Measurements from ENCODE around the gene HSF2BP. TPM values are rescaled to one million over a fixed set of nuclear protein-coding genes. Genes with fewer than 3 reads are reported as not detected.
A peak's percentile ranks its signal among the peaks of the same experiment; 100 is the strongest.

The HSF2BP gene
- total and polyA plus RNA-seq, 8 donors, result 0.11 to 0.32 (median 0.22) TPM

DNA sequence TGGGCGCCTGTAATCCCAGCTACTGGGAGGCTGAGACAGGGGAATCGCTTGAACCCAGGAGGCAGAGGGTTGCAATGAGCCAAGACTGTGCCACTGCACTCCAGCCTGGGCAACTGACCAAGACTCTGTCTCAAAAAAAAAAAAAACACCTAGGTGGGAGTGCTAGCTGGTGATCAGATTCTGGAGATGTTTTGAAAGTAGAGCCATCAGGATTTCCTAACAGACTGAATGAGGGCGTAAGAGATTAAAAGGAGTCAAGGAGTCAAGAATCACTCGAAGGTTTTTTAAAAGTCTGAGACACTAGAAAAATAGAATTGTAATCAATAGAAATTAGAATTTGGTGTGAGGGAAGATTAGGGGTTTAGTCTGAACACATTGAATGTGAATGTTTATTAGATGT lies 73.8 kb downstream of the HSF2BP start:
- ATAC-seq, result peak in 3 of 4 donors; percentile 8 to 20 (median 10)

DNA sequence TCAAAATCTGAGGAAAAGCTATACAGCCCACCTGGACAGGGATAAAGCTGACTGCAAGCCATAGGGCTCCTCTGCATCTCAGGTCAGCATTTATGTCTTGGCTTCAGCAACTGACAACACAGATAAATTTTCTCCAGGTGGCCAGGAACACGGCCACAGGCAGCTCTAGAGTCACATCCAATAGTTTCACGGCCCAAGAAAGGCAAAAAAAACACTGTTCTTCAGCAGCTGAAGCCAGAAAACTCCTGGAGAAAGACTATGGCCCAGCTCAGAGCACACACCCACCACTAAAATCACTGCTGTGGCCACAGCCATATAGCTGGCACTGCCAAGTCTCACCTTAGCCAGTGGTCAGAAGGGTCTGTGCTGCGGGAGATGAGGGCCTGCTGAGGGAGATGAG lies 77.8 kb downstream of the HSF2BP start:
- FAIRE-seq, result no peak
- intact Hi-C loops (cut with DNase I), result no loop called here

More for the DNA sequence above, 73.8 kb downstream of the HSF2BP start:
- Histone ChIP-seq H3K9me3 (no peaks in the 10 kb centered on the region), H3K4me1 (peaks cover 5 to 16% (median 5%) of the 10 kb centered on the region in 3 donors), H3K4me3 (no peak overlapping the region), H3K36me3 (no peaks in the 10 kb centered on the region), H3K27ac (peak overlapping the region; percentile 23 to 72 (median 48)), H3K27me3 (no peaks in the 10 kb centered on the region)
- intact Hi-C loops (cut with DNase I), result no loop called here
- no peak for FAIRE-seq
- 84 to 88% methylated on average over 4 of the region's 4 CpGs for WGBS, 2 donors
- TF ChIP-seq CTCF (IDR thresholded peaks at IDR 0.05), result no peak
- no peak for DNase-seq

GRCh38 chr21:43578677-43579303 lies 80.5 kb downstream of the HSF2BP start:
- Histone ChIP-seq H3K9me3 (no peaks in the 10 kb centered on the region), H3K4me1 (no peaks in the 10 kb centered on the region), H3K27me3 (no peaks in the 10 kb centered on the region), H3K4me3 (no peak overlapping the region), H3K36me3 (no peaks in the 10 kb centered on the region), H3K27ac (no peak overlapping the region)
- peak in 1 of 6 donors; percentile 60 for DNase-seq
- intact Hi-C loops (cut with DNase I), result no loop called here
- no peak for FAIRE-seq
- ATAC-seq, result peak; percentile 45 to 80 (median 66)
- 37 to 41% methylated on average over 6 of the region's 6 CpGs for WGBS, 2 donors
- TF ChIP-seq CTCF (IDR thresholded peaks at IDR 0.05), result no peak

More for the DNA sequence above, 77.8 kb downstream of the HSF2BP start:
- Histone ChIP-seq H3K27ac (no peak overlapping the region), H3K9me3 (no peaks in the 10 kb centered on the region), H3K36me3 (no peaks in the 10 kb centered on the region), H3K4me1 (peaks cover 0 to 8% (median 5%) of the 10 kb centered on the region in 3 donors), H3K4me3 (no peak overlapping the region), H3K27me3 (no peaks in the 10 kb centered on the region)
- 83 to 84% methylated on average over 3 of the region's 3 CpGs for WGBS, 2 donors
- no peak for DNase-seq
- TF ChIP-seq CTCF (IDR thresholded peaks at IDR 0.05), result no peak
- ATAC-seq, result no peak

DNA sequence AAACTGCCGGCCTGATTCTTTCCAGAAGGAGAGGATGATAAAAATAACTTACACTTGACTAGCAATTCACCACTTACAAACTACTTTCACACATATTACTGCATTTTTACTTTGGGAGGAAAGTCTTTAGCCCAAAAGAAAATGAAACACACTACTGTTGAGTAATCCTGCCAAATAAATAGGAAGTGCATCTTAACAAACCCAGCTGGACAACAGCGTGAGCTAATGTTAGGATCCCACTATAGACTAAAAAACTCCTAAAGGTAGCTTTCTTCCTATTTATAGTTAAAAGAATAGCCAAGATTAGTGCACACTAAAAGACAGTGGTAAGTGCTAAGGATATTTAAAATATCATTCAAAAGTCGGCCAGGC lies 83.8 kb downstream of the HSF2BP start:
- H3K4me1 ChIP-seq, result no peaks in the 10 kb centered on the region
- H3K4me3 ChIP-seq, result no peak overlapping the region
- H3K36me3 ChIP-seq, result no peaks in the 10 kb centered on the region
- ATAC-seq (peak in 1 of 4 donors; percentile 37), FAIRE-seq (no peak), DNase-seq (no peak)
- no peak overlapping the region for H3K27ac ChIP-seq
- intact Hi-C loops (cut with DNase I), result no loop called here
- H3K9me3 ChIP-seq, result no peaks in the 10 kb centered on the region
- 85 to 96% methylated on average over 3 of the region's 3 CpGs for WGBS, 2 donors
- no peak for TF ChIP-seq CTCF (IDR thresholded peaks at IDR 0.05)
- no peaks in the 10 kb centered on the region for H3K27me3 ChIP-seq

- DNase-seq (peak in 1 of 6 donors; percentile 38), ATAC-seq (peak in 2 of 4 donors; percentile 65 to 74), FAIRE-seq (no peak)
- TF ChIP-seq CTCF (IDR thresholded peaks at IDR 0.05), result no peak
- no peaks in the 10 kb centered on the region for H3K4me1 ChIP-seq
- no peaks in the 10 kb centered on the region for H3K27me3 ChIP-seq
- H3K36me3 ChIP-seq, result no peaks in the 10 kb centered on the region
- no peak overlapping the region for H3K27ac ChIP-seq
- H3K9me3 ChIP-seq, result no peaks in the 10 kb centered on the region
- intact Hi-C loops (cut with DNase I), result no loop called here
- H3K4me3 ChIP-seq, result no peak overlapping the region
- WGBS, 2 donors, result 84 to 86% methylated on average over 19 of the region's 19 CpGs
Measured at GRCh38 chr21:43574741-43575472, 84.4 kb downstream of the HSF2BP start.

Data from pancreas (tissue), 10 donors.